Activated T-helper 17 cell treated with anti-CD3 and anti-CD28 coated beads, Interleukin-2, amount 50 U/mL, for 72 hours (primary cell): ENCODE data around the gene TSTD2. TPM values are rescaled to one million over a fixed set of nuclear protein-coding genes. Genes with fewer than 3 reads are reported as not detected.

Source experiments
- ATAC-seq: fragments of 150-1000 bp; cut with Tn5 transposase; replicated peaks from 2 replicates; pipeline ENCODE4 v1.10.0; 2021; ENCODE audit warnings: mild to moderate bottlenecking, moderate library complexity
- H3K27ac Mint-ChIP-seq: one replicate; pipeline ENCODE4 v1.8.0; 2022; ENCODE audit warnings: mixed read lengths
- H3K27me3 Mint-ChIP-seq: one replicate; pipeline ENCODE4 v1.8.0; 2022; ENCODE audit warnings: mixed read lengths
- H3K36me3 Mint-ChIP-seq: one replicate; pipeline ENCODE4 v1.8.0; 2022; ENCODE audit warnings: low read depth, mild to moderate bottlenecking, mixed read lengths
- H3K4me1 Mint-ChIP-seq: one replicate; pipeline ENCODE4 v1.8.0; 2022; ENCODE audit warnings: mixed read lengths
- H3K4me3 Mint-ChIP-seq: one replicate; pipeline ENCODE4 v1.8.0; 2022; ENCODE audit warnings: mild to moderate bottlenecking, mixed read lengths
- H3K9me3 Mint-ChIP-seq: one replicate; pipeline ENCODE4 v1.8.0; 2022; ENCODE audit warnings: mixed read lengths
- total RNA-seq, 2 donors: library from RNA; stranded (reverse); gene quantifications; one replicate each; pipeline ENCODE4 v1.2.3, GENCODE V29; 2022

Gene TSTD2
- total RNA-seq, 2 donors from 2014 or later, result 11.6 to 13.5 TPM

DNA sequence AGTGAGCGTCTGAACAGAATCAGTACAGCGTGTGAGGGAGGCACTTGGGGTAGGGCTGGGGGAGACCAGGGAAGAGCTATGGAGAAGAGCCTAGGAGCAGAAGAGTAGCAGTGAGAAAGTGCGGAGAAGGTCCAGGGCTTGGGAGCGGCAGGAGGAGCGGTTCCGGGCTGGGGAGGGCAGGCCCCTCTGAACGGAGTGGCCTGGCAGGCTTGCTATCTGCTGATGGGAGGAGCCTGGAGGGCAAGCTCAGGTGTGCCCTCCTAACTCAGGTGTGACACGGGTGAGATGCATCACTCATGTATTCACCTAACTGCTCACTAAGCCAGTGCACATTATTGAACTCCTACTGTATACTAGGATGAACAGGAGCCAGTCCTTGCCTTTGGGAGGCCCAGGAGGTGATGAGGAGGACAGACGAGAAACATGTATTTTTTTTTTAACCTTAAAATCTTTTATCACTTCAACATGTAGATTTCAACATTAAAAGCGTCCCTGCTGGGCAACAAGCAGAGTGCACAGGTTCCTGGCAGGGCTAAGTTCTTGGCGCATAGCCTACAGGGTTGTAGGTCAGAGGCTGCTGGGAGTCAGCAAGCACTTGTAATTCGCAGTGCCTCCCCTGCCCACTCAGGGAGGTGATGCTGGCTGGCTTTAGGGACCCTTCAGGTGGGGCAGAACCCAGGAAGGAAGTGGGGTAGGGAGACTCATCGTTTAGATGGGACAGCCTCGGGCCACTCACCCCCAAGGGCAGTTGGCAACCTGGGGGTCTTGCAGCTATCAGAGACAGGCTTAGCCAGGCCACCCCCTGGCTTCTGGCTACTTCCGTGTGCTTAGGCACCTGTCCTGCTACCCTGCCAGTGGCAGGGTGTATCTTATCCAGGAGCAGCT is 76.2 kb downstream of the TSTD2 start:
- ATAC-seq, result no peak

DNA sequence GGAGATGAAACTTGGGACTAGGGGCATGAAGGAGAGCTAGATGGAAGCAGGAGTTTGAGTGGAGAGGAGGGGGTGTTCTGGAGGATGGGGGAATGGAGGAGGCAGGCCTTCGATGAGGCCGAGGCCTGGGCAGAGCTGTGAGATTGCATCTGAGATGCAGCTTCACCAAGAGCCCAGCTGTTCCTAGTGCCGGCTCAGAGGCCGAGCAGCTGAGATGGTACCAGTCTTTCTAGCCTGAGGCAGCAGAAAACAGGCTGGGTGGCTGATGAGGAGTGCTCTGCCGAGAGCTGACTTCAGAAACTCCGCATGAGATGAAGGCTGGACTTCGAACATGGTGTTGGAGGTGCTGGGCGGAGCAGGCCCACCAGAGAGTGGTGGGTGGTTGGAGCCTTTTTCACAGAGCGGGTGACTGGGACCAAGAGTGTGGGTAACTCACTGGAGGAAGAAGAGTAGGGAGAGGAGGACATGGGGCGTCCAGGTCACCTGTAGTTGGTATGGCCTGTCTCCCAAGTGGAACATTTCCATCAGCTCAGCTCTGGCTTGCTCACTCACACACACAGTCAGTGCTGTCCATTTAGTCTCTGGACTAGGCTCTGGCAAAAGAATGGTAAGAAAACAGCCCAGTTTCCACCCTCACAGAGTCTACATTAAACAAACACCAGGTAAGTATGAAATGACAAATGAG is 77.0 kb downstream of the TSTD2 start:
- Mint-ChIP-seq H3K36me3 (no peaks in the 10 kb centered on the region), H3K4me3 (no peak overlapping the region), H3K9me3 (no peaks in the 10 kb centered on the region), H3K4me1 (peaks cover 7% of the 10 kb centered on the region), H3K27ac (no peak overlapping the region), H3K27me3 (peaks cover 25% of the 10 kb centered on the region)
- ATAC-seq, result no peak

More for the DNA sequence above, 76.2 kb downstream of the TSTD2 start:
- no peaks in the 10 kb centered on the region for H3K9me3 Mint-ChIP-seq
- no peaks in the 10 kb centered on the region for H3K36me3 Mint-ChIP-seq
- H3K27me3 Mint-ChIP-seq, result peaks cover 28% of the 10 kb centered on the region
- H3K4me3 Mint-ChIP-seq, result no peak overlapping the region
- no peak overlapping the region for H3K27ac Mint-ChIP-seq
- peaks cover 7% of the 10 kb centered on the region for H3K4me1 Mint-ChIP-seq

DNA sequence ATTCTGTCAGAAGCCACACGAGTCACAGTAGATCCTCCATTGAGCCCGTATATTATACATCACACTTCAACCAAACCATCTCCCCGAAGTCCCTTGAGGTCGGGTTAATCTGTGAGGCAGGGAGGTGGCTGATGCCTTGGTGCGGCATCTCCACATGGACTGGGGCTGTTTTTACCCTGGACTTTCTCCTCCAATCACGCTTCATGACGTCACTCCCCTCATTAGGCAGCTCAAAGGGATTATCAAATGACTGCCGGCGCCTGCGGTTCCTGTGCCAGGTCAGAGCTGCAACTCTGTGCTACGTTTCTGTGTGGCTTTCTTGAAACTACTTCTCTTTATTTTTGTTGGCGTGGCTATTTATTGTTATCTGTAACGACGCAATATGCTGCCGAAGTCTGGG is 78.0 kb downstream of the TSTD2 start:
- H3K4me1 Mint-ChIP-seq, result peaks cover 7% of the 10 kb centered on the region
- no peaks in the 10 kb centered on the region for H3K36me3 Mint-ChIP-seq
- no peak overlapping the region for H3K27ac Mint-ChIP-seq
- H3K27me3 Mint-ChIP-seq, result peaks cover 25% of the 10 kb centered on the region
- no peak overlapping the region for H3K4me3 Mint-ChIP-seq
- no peaks in the 10 kb centered on the region for H3K9me3 Mint-ChIP-seq
- ATAC-seq, result no peak

DNA sequence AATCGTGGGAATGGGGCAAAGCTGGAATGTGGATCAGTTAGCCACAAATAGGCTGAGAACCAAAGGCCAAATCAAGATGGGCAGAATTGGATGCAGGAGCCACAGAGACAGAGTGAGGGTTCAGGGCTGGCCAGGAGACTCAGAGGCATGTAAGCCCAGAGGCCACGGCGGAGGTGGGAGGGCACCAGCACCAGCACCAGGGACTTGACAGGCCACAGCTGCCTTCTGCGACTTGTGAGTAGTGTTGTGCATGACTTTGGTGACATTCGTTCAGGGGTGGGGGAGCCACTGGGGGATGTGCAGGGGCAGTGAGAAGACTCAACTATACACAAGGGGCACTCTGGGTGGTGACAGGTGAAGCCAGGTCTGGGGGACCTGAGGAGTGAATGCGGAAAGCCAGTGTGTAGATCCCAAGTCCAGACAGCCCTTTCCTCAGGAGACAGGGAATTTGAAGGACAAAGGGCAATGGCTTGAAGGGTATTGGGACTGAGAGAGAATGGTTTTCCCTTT is 78.5 kb downstream of the TSTD2 start:
- no peaks in the 10 kb centered on the region for H3K9me3 Mint-ChIP-seq
- peaks cover 7% of the 10 kb centered on the region for H3K4me1 Mint-ChIP-seq
- no peaks in the 10 kb centered on the region for H3K36me3 Mint-ChIP-seq
- ATAC-seq, result no peak
- H3K27ac Mint-ChIP-seq, result no peak overlapping the region
- H3K27me3 Mint-ChIP-seq, result peaks cover 25% of the 10 kb centered on the region
- no peak overlapping the region for H3K4me3 Mint-ChIP-seq

DNA sequence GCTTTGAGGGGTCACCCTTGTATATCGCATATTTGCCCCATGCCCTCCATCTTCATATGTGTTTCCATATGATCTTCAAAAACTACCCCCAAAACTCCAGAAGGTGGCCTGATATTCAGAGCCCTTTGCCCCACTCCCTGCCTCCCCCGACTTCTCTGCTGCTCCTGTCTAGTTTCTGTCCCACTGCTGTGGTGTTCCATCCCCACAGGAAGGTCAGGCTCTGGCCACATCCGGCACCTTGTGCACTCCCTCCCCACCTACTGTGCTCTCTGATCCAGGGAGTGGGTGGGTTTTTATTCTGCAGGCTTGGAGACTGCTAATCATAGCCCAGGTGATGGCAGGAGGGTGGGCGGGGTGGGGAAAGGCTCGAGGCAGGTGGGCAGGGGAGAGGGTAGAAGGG is 79.3 kb downstream of the TSTD2 start:
- H3K27me3 Mint-ChIP-seq, result peaks cover 22% of the 10 kb centered on the region
- no peaks in the 10 kb centered on the region for H3K9me3 Mint-ChIP-seq
- H3K4me1 Mint-ChIP-seq, result peaks cover 2% of the 10 kb centered on the region
- no peak for ATAC-seq
- H3K4me3 Mint-ChIP-seq, result no peak overlapping the region
- no peaks in the 10 kb centered on the region for H3K36me3 Mint-ChIP-seq
- H3K27ac Mint-ChIP-seq, result no peak overlapping the region

DNA sequence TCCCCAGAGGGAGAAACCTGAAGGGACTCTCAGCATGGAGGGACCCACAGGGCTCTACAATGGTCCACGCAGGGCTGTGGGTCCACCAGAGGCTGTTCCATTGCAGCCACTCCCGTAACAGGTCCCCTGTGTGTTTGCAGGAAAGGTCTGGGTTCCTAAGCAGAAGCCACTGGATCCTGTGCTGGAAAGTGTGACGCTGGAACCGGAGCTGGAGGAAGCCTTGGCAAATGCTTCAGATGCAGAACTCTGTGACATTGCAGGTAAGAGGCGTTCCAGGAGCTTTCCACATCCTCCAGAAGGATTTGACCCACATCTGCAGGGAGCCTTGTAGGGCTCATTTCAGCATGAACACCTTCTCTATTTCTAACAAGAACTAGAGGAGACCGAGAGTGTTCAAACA is 80.0 kb downstream of the TSTD2 start:
- Mint-ChIP-seq H3K9me3 (no peaks in the 10 kb centered on the region), H3K27ac (no peak overlapping the region), H3K4me3 (no peak overlapping the region), H3K27me3 (peaks cover 21% of the 10 kb centered on the region), H3K36me3 (no peaks in the 10 kb centered on the region), H3K4me1 (no peaks in the 10 kb centered on the region)
- ATAC-seq, result no peak

DNA sequence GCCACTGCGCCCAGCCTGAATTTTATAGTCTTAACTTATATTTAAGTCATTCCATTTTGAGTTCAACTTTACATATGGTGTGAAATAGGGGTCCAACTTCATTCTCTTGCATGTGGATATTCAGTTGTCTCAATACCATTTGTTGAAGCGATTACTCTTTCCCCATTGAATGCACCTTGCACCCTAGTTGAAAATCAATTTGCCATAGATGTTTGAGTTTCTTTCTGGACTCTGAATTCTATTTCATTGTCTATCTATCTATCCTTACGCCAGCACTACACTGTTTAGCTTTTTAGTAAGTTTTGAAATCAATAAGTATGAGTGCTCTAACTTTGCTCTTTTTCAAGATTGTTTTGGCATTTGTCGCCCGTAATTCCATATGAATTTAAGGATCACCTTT is 81.9 kb downstream of the TSTD2 start:
- Mint-ChIP-seq H3K27ac (no peak overlapping the region), H3K27me3 (peaks cover 15% of the 10 kb centered on the region), H3K36me3 (no peaks in the 10 kb centered on the region), H3K4me1 (no peaks in the 10 kb centered on the region), H3K4me3 (no peak overlapping the region), H3K9me3 (no peaks in the 10 kb centered on the region)
- no peak for ATAC-seq

DNA sequence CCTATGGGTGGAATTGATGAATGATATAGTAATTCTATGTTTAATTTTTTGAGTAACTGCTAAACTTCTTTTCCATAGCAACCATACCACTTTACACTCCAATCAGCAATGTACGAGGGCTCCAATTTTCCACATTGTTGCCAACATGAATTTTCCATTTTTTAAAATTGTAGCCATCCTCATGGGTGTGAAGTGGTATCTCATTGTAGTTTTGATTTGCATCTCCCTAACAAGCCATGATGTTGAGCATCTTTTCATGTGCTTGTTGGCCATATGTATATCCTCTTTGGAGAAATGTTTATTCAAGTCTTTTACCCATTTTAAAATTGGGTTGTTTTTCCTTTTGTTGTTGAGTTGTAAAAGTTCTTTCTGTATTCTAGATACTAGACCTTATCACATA is 82.8 kb downstream of the TSTD2 start:
- H3K4me3 Mint-ChIP-seq, result no peak overlapping the region
- no peaks in the 10 kb centered on the region for H3K4me1 Mint-ChIP-seq
- ATAC-seq, result no peak
- no peaks in the 10 kb centered on the region for H3K9me3 Mint-ChIP-seq
- H3K27ac Mint-ChIP-seq, result no peak overlapping the region
- H3K27me3 Mint-ChIP-seq, result peaks cover 14% of the 10 kb centered on the region
- H3K36me3 Mint-ChIP-seq, result no peaks in the 10 kb centered on the region

Other genes starting within 250 kb of the TSTD2 start
- gene TDRD7, start 221.3 kb downstream of the TSTD2 start, total RNA-seq, result 1 to 10 TPM; 6.3 to 7.5 TPM
- gene TMOD1, start 131.7 kb downstream of the TSTD2 start, total RNA-seq, result 1 to 10 TPM; 2.0 to 2.5 TPM
- gene NCBP1, start 453 bp upstream of the TSTD2 start, total RNA-seq, result 10 to 100 TPM; 33.5 to 47.7 TPM
- 10 to 100 TPM; 14.0 to 16.6 TPM for gene XPA, start 64.0 kb upstream of the TSTD2 start, total RNA-seq
- not detected for gene FOXE1, start 219.9 kb upstream of the TSTD2 start, total RNA-seq